ENCODE data around the gene FAM124A. TPM values are rescaled to one million over a fixed set of nuclear protein-coding genes. Genes with fewer than 3 reads are reported as not detected.

The FAM124A gene
- total and polyA plus RNA-seq, 4 donors, result 6.1 to 15.7 (median 10.4) TPM

DNA sequence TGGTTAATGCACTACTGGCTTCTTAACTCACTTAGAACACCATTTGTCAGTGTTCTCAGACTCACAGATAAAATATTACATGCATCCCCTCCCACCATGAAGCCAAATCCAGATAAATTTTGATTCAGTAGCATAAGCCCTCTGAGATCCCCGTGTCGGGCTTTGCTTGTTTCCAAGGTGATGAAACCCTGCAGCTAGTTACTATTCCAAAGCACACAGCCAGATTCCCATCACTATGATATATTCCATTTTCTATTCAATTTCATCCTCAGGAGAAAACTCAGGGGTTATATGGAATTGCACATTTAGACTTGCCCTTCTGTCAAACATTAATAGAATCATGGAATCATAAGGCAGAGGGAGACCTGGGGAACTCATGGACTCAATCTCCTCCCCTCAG lies 9.4 kb upstream of the FAM124A start:
- WGBS (ENCODE audit: insufficient coverage), result 17% methylated on average over 2 of the region's 2 CpGs
- Histone ChIP-seq H3K27ac (ENCODE audit: low read depth, low read length) (no peak overlapping the region), H3K36me3 (ENCODE audit: control insufficient read depth, insufficient read depth, low read length) (no peaks in the 10 kb centered on the region), H3K4me3 (ENCODE audit: low read depth, low read length) (no peak overlapping the region), H3K4me1 (ENCODE audit: control insufficient read depth, insufficient read depth, low read length) (no peaks in the 10 kb centered on the region), H3K9me3 (ENCODE audit: control insufficient read depth, insufficient read depth, low read length) (no peaks in the 10 kb centered on the region), H3K27me3 (ENCODE audit: control insufficient read depth, insufficient read depth, low read length) (no peaks in the 10 kb centered on the region)
- DNase-seq (ENCODE audit: low read depth in 4 of 6, low spot score in 6 of 6), result peak in 2 of 6 donors; percentile 17 to 85

DNA sequence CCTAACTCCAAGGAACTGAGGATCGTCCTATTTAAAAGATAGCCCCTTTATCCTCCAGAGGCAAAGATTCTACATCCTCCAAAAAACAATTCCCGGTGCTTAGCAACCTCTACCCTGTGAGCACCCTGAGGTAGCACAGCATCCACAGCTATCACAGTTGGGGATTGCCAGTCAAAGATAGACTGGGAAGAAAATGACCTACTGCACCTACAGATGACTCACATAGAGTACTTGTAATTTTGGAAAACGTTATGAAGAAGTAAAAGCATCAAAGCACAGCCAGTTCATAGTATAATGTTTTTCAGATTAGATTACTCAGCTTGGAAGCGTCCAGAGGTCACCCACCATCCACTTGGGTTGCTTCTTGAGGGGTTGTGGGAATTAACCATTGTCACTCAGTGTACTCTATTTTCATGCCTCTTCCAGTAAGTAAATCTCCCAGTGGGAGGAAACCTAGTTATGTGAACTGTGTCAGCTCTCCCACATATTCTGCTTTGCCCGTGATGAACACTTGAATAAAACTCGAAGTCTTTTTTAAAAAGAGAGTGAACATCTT lies 8.9 kb upstream of the FAM124A start:
- H3K4me3 ChIP-seq (ENCODE audit: low read depth, low read length), result no peak overlapping the region
- WGBS (ENCODE audit: insufficient coverage), result 0% methylated on average over 1 of the region's 6 CpGs

DNA sequence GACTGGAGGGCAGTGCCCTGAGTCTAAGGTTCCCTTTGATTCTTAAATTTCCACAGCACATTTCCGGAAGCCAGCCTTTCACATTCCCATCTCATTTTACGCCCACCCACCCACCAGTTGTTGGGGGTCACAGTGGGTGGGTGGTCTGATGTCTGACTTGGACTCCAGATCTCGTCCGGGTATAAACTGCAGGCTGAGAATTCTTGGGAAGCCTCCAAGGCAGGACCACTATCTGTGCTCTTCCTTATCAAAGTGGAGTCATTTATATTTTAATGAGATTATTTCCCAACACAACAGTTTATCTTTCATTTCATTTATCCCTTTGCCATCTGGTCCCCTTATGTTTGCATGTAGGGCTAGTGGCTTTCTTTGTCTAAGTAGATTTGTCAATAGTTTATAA lies 3.6 kb upstream of the FAM124A start:
- no CpG with 5 or more reads among the region's 4 CpGs for WGBS (ENCODE audit: insufficient coverage)
- Histone ChIP-seq H3K9me3 (ENCODE audit: control insufficient read depth, insufficient read depth, low read length) (no peaks in the 10 kb centered on the region), H3K27ac (ENCODE audit: low read depth, low read length) (no peak overlapping the region), H3K27me3 (ENCODE audit: control insufficient read depth, insufficient read depth, low read length) (no peaks in the 10 kb centered on the region), H3K4me1 (ENCODE audit: control insufficient read depth, insufficient read depth, low read length) (peaks cover 18% of the 10 kb centered on the region), H3K4me3 (ENCODE audit: low read depth, low read length) (no peak overlapping the region), H3K36me3 (ENCODE audit: control insufficient read depth, insufficient read depth, low read length) (no peaks in the 10 kb centered on the region)
- DNase-seq (ENCODE audit: low read depth in 4 of 6, low spot score in 6 of 6), result no peak

More for the DNA sequence above, 8.9 kb upstream of the FAM124A start:
- Histone ChIP-seq H3K9me3 (ENCODE audit: control insufficient read depth, insufficient read depth, low read length) (no peaks in the 10 kb centered on the region), H3K27ac (ENCODE audit: low read depth, low read length) (no peak overlapping the region), H3K4me1 (ENCODE audit: control insufficient read depth, insufficient read depth, low read length) (no peaks in the 10 kb centered on the region), H3K27me3 (ENCODE audit: control insufficient read depth, insufficient read depth, low read length) (no peaks in the 10 kb centered on the region), H3K36me3 (ENCODE audit: control insufficient read depth, insufficient read depth, low read length) (no peaks in the 10 kb centered on the region)
- DNase-seq (ENCODE audit: low read depth in 4 of 6, low spot score in 6 of 6), result no peak

DNA sequence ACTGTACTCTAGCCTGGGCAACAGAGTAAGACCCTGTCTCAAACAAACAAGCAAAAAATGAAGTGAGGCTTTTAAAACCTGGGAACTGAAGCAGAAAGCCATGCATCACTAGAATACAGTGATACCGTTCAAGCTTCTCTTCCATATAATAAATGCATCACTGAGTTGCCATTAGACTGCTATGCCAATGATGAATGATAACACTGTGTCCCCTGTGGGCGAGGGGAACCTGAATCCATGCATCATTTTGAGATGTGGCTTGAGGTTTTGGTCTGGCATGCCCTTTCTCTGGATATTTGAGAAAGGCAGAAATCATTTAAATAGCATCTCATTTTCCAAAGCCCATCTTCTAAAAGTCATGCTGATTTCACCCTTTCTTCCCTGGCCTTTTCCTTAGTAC lies 1.5 kb upstream of the FAM124A start:
- H3K36me3 ChIP-seq (ENCODE audit: control insufficient read depth, insufficient read depth, low read length), result no peaks in the 10 kb centered on the region
- no peak overlapping the region for H3K27ac ChIP-seq (ENCODE audit: low read depth, low read length)

GRCh38 chr13:51221108-51221507 lies 1.1 kb upstream of the FAM124A start:
- H3K9me3 ChIP-seq (ENCODE audit: control insufficient read depth, insufficient read depth, low read length), result no peaks in the 10 kb centered on the region
- H3K4me1 ChIP-seq (ENCODE audit: control insufficient read depth, insufficient read depth, low read length), result peaks cover 25% of the 10 kb centered on the region
- no peak overlapping the region for H3K4me3 ChIP-seq (ENCODE audit: low read depth, low read length)
- 62% methylated on average over 4 of the region's 4 CpGs for WGBS (ENCODE audit: insufficient coverage)
- H3K27me3 ChIP-seq (ENCODE audit: control insufficient read depth, insufficient read depth, low read length), result no peaks in the 10 kb centered on the region
- no peaks in the 10 kb centered on the region for H3K36me3 ChIP-seq (ENCODE audit: control insufficient read depth, insufficient read depth, low read length)
- no peak for DNase-seq (ENCODE audit: low read depth in 4 of 6, low spot score in 6 of 6)
- H3K27ac ChIP-seq (ENCODE audit: low read depth, low read length), result no peak overlapping the region

More for the DNA sequence above, 1.5 kb upstream of the FAM124A start:
- H3K4me3 ChIP-seq (ENCODE audit: low read depth, low read length), result no peak overlapping the region
- DNase-seq (ENCODE audit: low read depth in 4 of 6, low spot score in 6 of 6), result no peak
- no peaks in the 10 kb centered on the region for H3K27me3 ChIP-seq (ENCODE audit: control insufficient read depth, insufficient read depth, low read length)
- H3K9me3 ChIP-seq (ENCODE audit: control insufficient read depth, insufficient read depth, low read length), result no peaks in the 10 kb centered on the region
- 80% methylated on average over 1 of the region's 2 CpGs for WGBS (ENCODE audit: insufficient coverage)
- H3K4me1 ChIP-seq (ENCODE audit: control insufficient read depth, insufficient read depth, low read length), result peaks cover 25% of the 10 kb centered on the region

- Histone ChIP-seq H3K27ac (ENCODE audit: low read depth, low read length) (no peak overlapping the region), H3K27me3 (ENCODE audit: control insufficient read depth, insufficient read depth, low read length) (no peaks in the 10 kb centered on the region), H3K4me1 (ENCODE audit: control insufficient read depth, insufficient read depth, low read length) (peaks cover 25% of the 10 kb centered on the region), H3K9me3 (ENCODE audit: control insufficient read depth, insufficient read depth, low read length) (no peaks in the 10 kb centered on the region), H3K4me3 (ENCODE audit: low read depth, low read length) (peak overlapping the region; percentile 53), H3K36me3 (ENCODE audit: control insufficient read depth, insufficient read depth, low read length) (no peaks in the 10 kb centered on the region)
- WGBS (ENCODE audit: insufficient coverage), result 0% methylated on average over 5 of the region's 11 CpGs
- DNase-seq (ENCODE audit: low read depth in 4 of 6, low spot score in 6 of 6), result no peak
Measured at GRCh38 chr13:51221674-51222036, 543 bp upstream of the FAM124A start.

- H3K27ac ChIP-seq (ENCODE audit: low read depth, low read length), result no peak overlapping the region
- H3K27me3 ChIP-seq (ENCODE audit: control insufficient read depth, insufficient read depth, low read length), result no peaks in the 10 kb centered on the region
- peak in 2 of 6 donors; percentile 76 to 79 for DNase-seq (ENCODE audit: low read depth in 4 of 6, low spot score in 6 of 6)
- H3K4me1 ChIP-seq (ENCODE audit: control insufficient read depth, insufficient read depth, low read length), result peaks cover 25% of the 10 kb centered on the region
- H3K4me3 ChIP-seq (ENCODE audit: low read depth, low read length), result peak overlapping the region; percentile 79
- no peaks in the 10 kb centered on the region for H3K9me3 ChIP-seq (ENCODE audit: control insufficient read depth, insufficient read depth, low read length)
- H3K36me3 ChIP-seq (ENCODE audit: control insufficient read depth, insufficient read depth, low read length), result no peaks in the 10 kb centered on the region
- 5% methylated on average over 21 of the region's 34 CpGs for WGBS (ENCODE audit: insufficient coverage)
Measured at GRCh38 chr13:51222686-51223559, 725 bp downstream of the FAM124A start.

- Histone ChIP-seq H3K27ac (ENCODE audit: low read depth, low read length) (no peak overlapping the region), H3K36me3 (ENCODE audit: control insufficient read depth, insufficient read depth, low read length) (no peaks in the 10 kb centered on the region), H3K9me3 (ENCODE audit: control insufficient read depth, insufficient read depth, low read length) (no peaks in the 10 kb centered on the region), H3K4me3 (ENCODE audit: low read depth, low read length) (peak overlapping the region; percentile 79), H3K4me1 (ENCODE audit: control insufficient read depth, insufficient read depth, low read length) (peaks cover 25% of the 10 kb centered on the region), H3K27me3 (ENCODE audit: control insufficient read depth, insufficient read depth, low read length) (no peaks in the 10 kb centered on the region)
- DNase-seq (ENCODE audit: low read depth in 4 of 6, low spot score in 6 of 6), result no peak
- WGBS (ENCODE audit: insufficient coverage), result 13% methylated on average over 4 of the region's 13 CpGs
Measured at GRCh38 chr13:51223560-51224270, 1.5 kb downstream of the FAM124A start.

- Histone ChIP-seq H3K9me3 (ENCODE audit: control insufficient read depth, insufficient read depth, low read length) (no peaks in the 10 kb centered on the region), H3K4me3 (ENCODE audit: low read depth, low read length) (no peak overlapping the region), H3K36me3 (ENCODE audit: control insufficient read depth, insufficient read depth, low read length) (no peaks in the 10 kb centered on the region), H3K27ac (ENCODE audit: low read depth, low read length) (no peak overlapping the region), H3K4me1 (ENCODE audit: control insufficient read depth, insufficient read depth, low read length) (peaks cover 28% of the 10 kb centered on the region), H3K27me3 (ENCODE audit: control insufficient read depth, insufficient read depth, low read length) (no peaks in the 10 kb centered on the region)
- no peak for DNase-seq (ENCODE audit: low read depth in 4 of 6, low spot score in 6 of 6)
Measured at GRCh38 chr13:51225029-51225428, 2.8 kb downstream of the FAM124A start.
